Coronary artery (tissue), 2 donors: ENCODE measurements around the gene ARL3.
"Not testable (repeated sequence)": the region's sequence is repeated elsewhere in the genome, so short reads cannot be mapped to it uniquely, and the experiment has no call there.

Experiments used
- DNase-seq: peaks from one replicate; pipeline ENCODE4 v3.0.0-alpha.2; 2017; ENCODE audit warnings: low spot score
- H3K27ac ChIP-seq, 2 donors: fragments of 200-600 bp; sonication (generic); one replicate each; pipeline ENCODE4 v1.5.1; 2016 to 2019
- H3K4me3 ChIP-seq: fragments of 200-600 bp; sonication (generic); 2 replicates; pipeline ENCODE4 v1.5.1; 2016; ENCODE audit warnings: mild to moderate bottlenecking, moderate library complexity
- CTCF ChIP-seq: fragments of 200-600 bp; sonication (generic); IDR thresholded peaks from one replicate; pipeline ENCODE4 v1.5.1; 2019; ENCODE audit warnings: antibody characterized with exemption

ARL3 gene

GRCh38 chr10:102743588-102744373, 29.6 kb upstream of the ARL3 start, which contains the start of gene WBP1L:
Gene WBP1L, plus strand, starts transcription at chr10:102743948. Its CDS starts 106 bp downstream, at chr10:102744054.
- no peak for TF ChIP-seq CTCF
- DNase-seq = peak; percentile 99

GRCh38 chr10:102743078-102743587, 28.9 kb upstream of the ARL3 start:
- Histone ChIP-seq H3K4me3 (peak overlapping the region; percentile 99), H3K27ac (no peak overlapping the region)
- DNase-seq = no peak
- no peak for TF ChIP-seq CTCF

More at GRCh38 chr10:102743588-102744373, 29.6 kb upstream of the ARL3 start, which contains the start of gene WBP1L:
- H3K4me3 ChIP-seq = peak within 1 kb of the TSS; percentile 99
- H3K27ac ChIP-seq = peak within 1 kb of the TSS; percentile 97 to 100

GRCh38 chr10:102742313-102742712, 28.1 kb upstream of the ARL3 start:
- not testable (repeated sequence) for H3K4me3 ChIP-seq, DNase-seq, H3K27ac ChIP-seq

- DNase-seq = no peak
These were observed 27.6 kb upstream of the ARL3 start for GRCh38 chr10:102741726-102742237.

GRCh38 chr10:102740229-102740628, 26.0 kb upstream of the ARL3 start:
- no peak overlapping the region for H3K4me3 ChIP-seq
- TF ChIP-seq CTCF = no peak
- no peak for DNase-seq
- no peak overlapping the region for H3K27ac ChIP-seq

More at GRCh38 chr10:102741726-102742237, 27.6 kb upstream of the ARL3 start:
- Histone ChIP-seq H3K4me3 (no peak overlapping the region), H3K27ac (no peak overlapping the region)
- no peak for TF ChIP-seq CTCF

GRCh38 chr10:102738692-102739121, 24.5 kb upstream of the ARL3 start:
- no peak for TF ChIP-seq CTCF
- H3K4me3 ChIP-seq = no peak overlapping the region
- no peak for DNase-seq
- H3K27ac ChIP-seq = peak overlapping the region in 1 of 2 donors; percentile 21

GRCh38 chr10:102735065-102735562, 20.9 kb upstream of the ARL3 start:
- no peak for TF ChIP-seq CTCF
- peak overlapping the region in 1 of 2 donors; percentile 62 for H3K27ac ChIP-seq
- DNase-seq = no peak
- no peak overlapping the region for H3K4me3 ChIP-seq
